ENCODE measurements around the gene CCDC88C. TPM values are rescaled to one million over a fixed set of nuclear protein-coding genes. Genes with fewer than 3 reads are reported as not detected.

The CCDC88C gene
- total RNA-seq, 3 donors from 2014 or later = 50.3 to 60.2 (median 58.2) TPM

- Mint-ChIP-seq H3K4me1 (ENCODE audit: low read depth) (peaks cover 81% of the 10 kb centered on the region), H3K4me3 (no peak overlapping the region)
These were observed 57.0 kb downstream of the CCDC88C start for GRCh38 chr14:91360490-91361232.

GRCh38 chr14:91358654-91359220 is 58.9 kb downstream of the CCDC88C start:
- H3K4me3 Mint-ChIP-seq = no peak overlapping the region
- H3K27me3 Mint-ChIP-seq (ENCODE audit: low read depth) = no peaks in the 10 kb centered on the region
- ATAC-seq (no peak), DNase-seq (no peak)
- no peaks in the 10 kb centered on the region for H3K9me3 Mint-ChIP-seq
- peaks cover 82% of the 10 kb centered on the region for H3K4me1 Mint-ChIP-seq (ENCODE audit: low read depth)
- peaks cover 32% of the 10 kb centered on the region for H3K36me3 Mint-ChIP-seq (ENCODE audit: insufficient read depth)

More at GRCh38 chr14:91360490-91361232, 57.0 kb downstream of the CCDC88C start:
- ATAC-seq (no peak), DNase-seq (no peak)
- peaks cover 23% of the 10 kb centered on the region for H3K36me3 Mint-ChIP-seq (ENCODE audit: insufficient read depth)
- H3K27me3 Mint-ChIP-seq (ENCODE audit: low read depth) = no peaks in the 10 kb centered on the region
- no peaks in the 10 kb centered on the region for H3K9me3 Mint-ChIP-seq

GRCh38 chr14:91358025-91358319 is 59.6 kb downstream of the CCDC88C start:
- no peak for ATAC-seq
- H3K36me3 Mint-ChIP-seq (ENCODE audit: insufficient read depth) = peaks cover 37% of the 10 kb centered on the region
- no peak for DNase-seq
- H3K27me3 Mint-ChIP-seq (ENCODE audit: low read depth) = no peaks in the 10 kb centered on the region
- H3K4me3 Mint-ChIP-seq = no peak overlapping the region
- peaks cover 88% of the 10 kb centered on the region for H3K4me1 Mint-ChIP-seq (ENCODE audit: low read depth)
- H3K9me3 Mint-ChIP-seq = no peaks in the 10 kb centered on the region

GRCh38 chr14:91357272-91358024 is 60.2 kb downstream of the CCDC88C start:
- H3K27me3 Mint-ChIP-seq (ENCODE audit: low read depth) = no peaks in the 10 kb centered on the region
- H3K36me3 Mint-ChIP-seq (ENCODE audit: insufficient read depth) = peaks cover 39% of the 10 kb centered on the region
- ATAC-seq (no peak), DNase-seq (no peak)
- H3K9me3 Mint-ChIP-seq = no peaks in the 10 kb centered on the region
- no peak overlapping the region for H3K4me3 Mint-ChIP-seq
- H3K4me1 Mint-ChIP-seq (ENCODE audit: low read depth) = peaks cover 90% of the 10 kb centered on the region

- H3K36me3 Mint-ChIP-seq (ENCODE audit: insufficient read depth) = peaks cover 39% of the 10 kb centered on the region
- no peaks in the 10 kb centered on the region for H3K27me3 Mint-ChIP-seq (ENCODE audit: low read depth)
- DNase-seq (no peak), ATAC-seq (no peak)
- no peaks in the 10 kb centered on the region for H3K9me3 Mint-ChIP-seq
- H3K4me1 Mint-ChIP-seq (ENCODE audit: low read depth) = peaks cover 90% of the 10 kb centered on the region
- peak overlapping the region; percentile 68 for H3K4me3 Mint-ChIP-seq
These were observed 61.3 kb downstream of the CCDC88C start for GRCh38 chr14:91356181-91356763.

GRCh38 chr14:91354979-91355685 is 62.5 kb downstream of the CCDC88C start:
- Mint-ChIP-seq H3K36me3 (ENCODE audit: insufficient read depth) (peaks cover 39% of the 10 kb centered on the region), H3K9me3 (no peaks in the 10 kb centered on the region), H3K4me1 (ENCODE audit: low read depth) (peaks cover 91% of the 10 kb centered on the region), H3K27me3 (ENCODE audit: low read depth) (no peaks in the 10 kb centered on the region), H3K4me3 (peak overlapping the region; percentile 68)
- ATAC-seq = peak; percentile 37 to 39
- peak; percentile 49 for DNase-seq

GRCh38 chr14:91354221-91354916 is 63.3 kb downstream of the CCDC88C start:
- peaks cover 37% of the 10 kb centered on the region for H3K36me3 Mint-ChIP-seq (ENCODE audit: insufficient read depth)
- no peaks in the 10 kb centered on the region for H3K9me3 Mint-ChIP-seq
- ATAC-seq = no peak
- no peak for DNase-seq
- H3K4me3 Mint-ChIP-seq = no peak overlapping the region
- no peaks in the 10 kb centered on the region for H3K27me3 Mint-ChIP-seq (ENCODE audit: low read depth)
- H3K4me1 Mint-ChIP-seq (ENCODE audit: low read depth) = peaks cover 95% of the 10 kb centered on the region

GRCh38 chr14:91352728-91353692 is 64.6 kb downstream of the CCDC88C start:
- ATAC-seq (no peak), DNase-seq (no peak)
- Mint-ChIP-seq H3K9me3 (no peaks in the 10 kb centered on the region), H3K36me3 (ENCODE audit: insufficient read depth) (peaks cover 27% of the 10 kb centered on the region), H3K4me3 (peak overlapping the region; percentile 19), H3K4me1 (ENCODE audit: low read depth) (peaks cover 95% of the 10 kb centered on the region), H3K27me3 (ENCODE audit: low read depth) (no peaks in the 10 kb centered on the region)

GRCh38 chr14:91352053-91352452 is 65.6 kb downstream of the CCDC88C start:
- ATAC-seq (no peak), DNase-seq (no peak)
- H3K9me3 Mint-ChIP-seq = no peaks in the 10 kb centered on the region
- H3K36me3 Mint-ChIP-seq (ENCODE audit: insufficient read depth) = peaks cover 22% of the 10 kb centered on the region
- peak overlapping the region; percentile 72 for H3K4me3 Mint-ChIP-seq
- peaks cover 92% of the 10 kb centered on the region for H3K4me1 Mint-ChIP-seq (ENCODE audit: low read depth)
- H3K27me3 Mint-ChIP-seq (ENCODE audit: low read depth) = no peaks in the 10 kb centered on the region

- Mint-ChIP-seq H3K36me3 (ENCODE audit: insufficient read depth) (peaks cover 19% of the 10 kb centered on the region), H3K27me3 (ENCODE audit: low read depth) (no peaks in the 10 kb centered on the region), H3K4me1 (ENCODE audit: low read depth) (peaks cover 92% of the 10 kb centered on the region), H3K9me3 (no peaks in the 10 kb centered on the region), H3K4me3 (peak overlapping the region; percentile 72)
- DNase-seq = no peak
- no peak for ATAC-seq
These were observed 66.1 kb downstream of the CCDC88C start for GRCh38 chr14:91351512-91351862.

GRCh38 chr14:91350813-91351511 is 66.7 kb downstream of the CCDC88C start:
- H3K9me3 Mint-ChIP-seq = no peaks in the 10 kb centered on the region
- DNase-seq = peak; percentile 45
- peak overlapping the region; percentile 72 for H3K4me3 Mint-ChIP-seq
- no peaks in the 10 kb centered on the region for H3K27me3 Mint-ChIP-seq (ENCODE audit: low read depth)
- H3K4me1 Mint-ChIP-seq (ENCODE audit: low read depth) = peaks cover 92% of the 10 kb centered on the region
- peaks cover 20% of the 10 kb centered on the region for H3K36me3 Mint-ChIP-seq (ENCODE audit: insufficient read depth)
- ATAC-seq = peak; percentile 69 to 73

- H3K4me3 Mint-ChIP-seq = peak overlapping the region; percentile 72
- no peak for DNase-seq
- H3K27me3 Mint-ChIP-seq (ENCODE audit: low read depth) = no peaks in the 10 kb centered on the region
- H3K36me3 Mint-ChIP-seq (ENCODE audit: insufficient read depth) = peaks cover 21% of the 10 kb centered on the region
- H3K9me3 Mint-ChIP-seq = no peaks in the 10 kb centered on the region
- H3K4me1 Mint-ChIP-seq (ENCODE audit: low read depth) = peaks cover 91% of the 10 kb centered on the region
- ATAC-seq = no peak
These were observed 67.2 kb downstream of the CCDC88C start for GRCh38 chr14:91350483-91350812.
